HepG2 (cell line): Measurements from ENCODE around the gene LMNA. TPM values are rescaled to one million over a fixed set of nuclear protein-coding genes. Genes with fewer than 3 reads are reported as not detected.

Source experiments
- FLYWCH1 ChIP-seq: sonication (generic); formaldehyde crosslinking; IDR thresholded peaks from 2 replicates; pipeline ENCODE4 v1.8.1; 2023; ENCODE audit warnings: mild to moderate bottlenecking, missing genetic modification reagents
- GABPA ChIP-seq, 2 experiments: IDR thresholded peaks; 2 replicates each; pipeline ENCODE4 v1.6.1; 2011 to 2016; ENCODE audit warnings: low read depth in 2 of 2, low read length in 1 of 2, missing biosample characterization in 1 of 2, missing genetic modification characterization in 1 of 2
- MAFF ChIP-seq: IDR thresholded peaks from 2 replicates; pipeline ENCODE4 v1.6.1; 2011; ENCODE audit warnings: low read depth, low read length, improper control_type of control experiment
- MLXIP ChIP-seq: sonication (generic); formaldehyde crosslinking; IDR thresholded peaks from 2 replicates; pipeline ENCODE4 v1.9.0; 2021; ENCODE audit warnings: missing genetic modification reagents, borderline replicate concordance
- MYNN ChIP-seq: sonication (generic); formaldehyde crosslinking; IDR thresholded peaks from 2 replicates; pipeline ENCODE4 v1.4.0; 2020; ENCODE audit warnings: mild to moderate bottlenecking, low read depth, missing genetic modification reagents
- NFYB ChIP-seq: sonication (generic); formaldehyde crosslinking; IDR thresholded peaks from 2 replicates; pipeline ENCODE4 v1.4.0; 2020; ENCODE audit warnings: missing genetic modification reagents
- NRL ChIP-seq: sonication (generic); formaldehyde crosslinking; IDR thresholded peaks from 2 replicates; pipeline ENCODE4 v1.5.0; 2020; ENCODE audit warnings: missing genetic modification reagents, mild to moderate bottlenecking, moderate library complexity, borderline replicate concordance
- PHF5A ChIP-seq: IDR thresholded peaks from one replicate; pipeline ENCODE4 v1.6.1; 2018; ENCODE audit warnings: low read depth, missing genetic modification reagents; ENCODE audit not compliant: unreplicated experiment
- SAP130 ChIP-seq: IDR thresholded peaks from 2 replicates; pipeline ENCODE4 v1.6.1; 2016; ENCODE audit warnings: low read depth
- SP140L ChIP-seq: sonication (generic); formaldehyde crosslinking; IDR thresholded peaks from 2 replicates; pipeline ENCODE4 v1.4.0; 2020; ENCODE audit warnings: missing genetic modification reagents, borderline replicate concordance
- WIZ ChIP-seq: sonication (generic); formaldehyde crosslinking; IDR thresholded peaks from 2 replicates; pipeline ENCODE4 v1.5.1; 2020; ENCODE audit warnings: mild to moderate bottlenecking, missing genetic modification reagents
- ZFP36L2 ChIP-seq: sonication (generic); formaldehyde crosslinking; IDR thresholded peaks from 2 replicates; pipeline ENCODE4 v1.4.0; 2020; ENCODE audit warnings: missing genetic modification reagents
- ZNF121 ChIP-seq: sonication (generic); formaldehyde crosslinking; IDR thresholded peaks from 2 replicates; pipeline ENCODE4 v1.5.0; 2020; ENCODE audit warnings: mild to moderate bottlenecking, missing genetic modification reagents
- ZNF180 ChIP-seq: sonication (generic); formaldehyde crosslinking; IDR thresholded peaks from 2 replicates; pipeline ENCODE4 v1.4.0; 2020; ENCODE audit warnings: low read depth, missing genetic modification reagents, borderline replicate concordance
- ZNF335 ChIP-seq: sonication (generic); formaldehyde crosslinking; IDR thresholded peaks from 2 replicates; pipeline ENCODE4 v1.4.0; 2020; ENCODE audit warnings: missing genetic modification reagents
- ZNF572 ChIP-seq: sonication (generic); formaldehyde crosslinking; IDR thresholded peaks from 2 replicates; pipeline ENCODE4 v1.5.1; 2020; ENCODE audit warnings: mild to moderate bottlenecking, missing genetic modification reagents
- ZSCAN20 ChIP-seq: sonication (generic); formaldehyde crosslinking; IDR thresholded peaks from 2 replicates; pipeline ENCODE4 v1.4.0; 2020; ENCODE audit warnings: missing genetic modification reagents, mild to moderate bottlenecking, borderline replicate concordance
- ZSCAN21 ChIP-seq: sonication (generic); formaldehyde crosslinking; IDR thresholded peaks from 2 replicates; pipeline ENCODE4 v1.8.0; 2022; ENCODE audit warnings: mild to moderate bottlenecking, missing genetic modification reagents, moderate library complexity, borderline replicate concordance
- polyA plus RNA-seq, 8 experiments: library from polyadenylated mRNA; depleted of rRNA in 3 of 8; stranded (reverse) in 7 of 8; unstranded in 1 of 8; fragments of >200 nt; fragmentation: Illumina TruSeq in 4 of 8; extraction: Trizol in 4 of 8; gene quantifications; 2 replicates each; pipeline versions ENCODE4 v1.2.1 to v1.2.3, GENCODE V29; 2011 to 2016; ENCODE audit warnings: low read depth in 4 of 8, missing spikeins in 1 of 8, mixed read lengths in 1 of 8; ENCODE audit not compliant: insufficient read depth in 1 of 8
- total RNA-seq, 5 experiments: library from RNA; depleted of rRNA; stranded (reverse); fragments of >200 nt; fragmentation: Illumina TruSeq; extraction: Trizol; gene quantifications; 2 replicates each; pipeline ENCODE4 v1.2.3, GENCODE V29; 2016; ENCODE audit warnings: low read depth in 1 of 5
- TF ChIP-seq, protein P1 (sequence below): IDR thresholded peaks from 2 replicates; pipeline ENCODE4 v1.6.1; 2016; ENCODE audit warnings: low read depth, control low read depth
- TF ChIP-seq, protein P2 (sequence below), 2 experiments: sonication (generic) in 1 of 2; formaldehyde crosslinking in 1 of 2; IDR thresholded peaks; 2 replicates each; pipeline versions ENCODE4 v1.4.0 to v1.6.1; 2016 to 2020; ENCODE audit warnings: borderline replicate concordance in 1 of 2, low read depth in 1 of 2, mild to moderate bottlenecking in 1 of 2, missing genetic modification reagents in 1 of 2

Gene LMNA
- total and polyA plus RNA-seq, 2 of the 13 experiments (the other 11 are each of a cell fraction or from before 2014, with no cell fraction given) = 107 to 225 TPM

- TF ChIP-seq ZNF121 (CRISPR knock-in tag) = no peak
- TF ChIP-seq MLXIP (CRISPR knock-in tag) = no peak
- TF ChIP-seq SP140L (CRISPR knock-in tag) = no peak
- TF ChIP-seq NFYB (CRISPR knock-in tag) = no peak
- no peak for TF ChIP-seq WIZ
- no peak for TF ChIP-seq ZFP36L2
- TF ChIP-seq, protein P1, sequence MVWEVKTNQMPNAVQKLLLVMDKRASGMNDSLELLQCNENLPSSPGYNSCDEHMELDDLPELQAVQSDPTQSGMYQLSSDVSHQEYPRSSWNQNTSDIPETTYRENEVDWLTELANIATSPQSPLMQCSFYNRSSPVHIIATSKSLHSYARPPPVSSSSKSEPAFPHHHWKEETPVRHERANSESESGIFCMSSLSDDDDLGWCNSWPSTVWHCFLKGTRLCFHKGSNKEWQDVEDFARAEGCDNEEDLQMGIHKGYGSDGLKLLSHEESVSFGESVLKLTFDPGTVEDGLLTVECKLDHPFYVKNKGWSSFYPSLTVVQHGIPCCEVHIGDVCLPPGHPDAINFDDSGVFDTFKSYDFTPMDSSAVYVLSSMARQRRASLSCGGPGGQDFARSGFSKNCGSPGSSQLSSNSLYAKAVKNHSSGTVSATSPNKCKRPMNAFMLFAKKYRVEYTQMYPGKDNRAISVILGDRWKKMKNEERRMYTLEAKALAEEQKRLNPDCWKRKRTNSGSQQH (CRISPR knock-in tag) = no peak
- no peak for TF ChIP-seq PHF5A (CRISPR knock-in tag)
- TF ChIP-seq, protein P2, sequence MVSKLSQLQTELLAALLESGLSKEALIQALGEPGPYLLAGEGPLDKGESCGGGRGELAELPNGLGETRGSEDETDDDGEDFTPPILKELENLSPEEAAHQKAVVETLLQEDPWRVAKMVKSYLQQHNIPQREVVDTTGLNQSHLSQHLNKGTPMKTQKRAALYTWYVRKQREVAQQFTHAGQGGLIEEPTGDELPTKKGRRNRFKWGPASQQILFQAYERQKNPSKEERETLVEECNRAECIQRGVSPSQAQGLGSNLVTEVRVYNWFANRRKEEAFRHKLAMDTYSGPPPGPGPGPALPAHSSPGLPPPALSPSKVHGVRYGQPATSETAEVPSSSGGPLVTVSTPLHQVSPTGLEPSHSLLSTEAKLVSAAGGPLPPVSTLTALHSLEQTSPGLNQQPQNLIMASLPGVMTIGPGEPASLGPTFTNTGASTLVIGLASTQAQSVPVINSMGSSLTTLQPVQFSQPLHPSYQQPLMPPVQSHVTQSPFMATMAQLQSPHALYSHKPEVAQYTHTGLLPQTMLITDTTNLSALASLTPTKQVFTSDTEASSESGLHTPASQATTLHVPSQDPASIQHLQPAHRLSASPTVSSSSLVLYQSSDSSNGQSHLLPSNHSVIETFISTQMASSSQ (IDR thresholded peaks at IDR 0.05; ENCODE audit: low read depth) = 0 out of 2 replicates have a peak, but pooled peaks have one; percentile 17
- TF ChIP-seq, protein P2 (CRISPR knock-in tag; IDR thresholded peaks at IDR 0.05; ENCODE audit: borderline replicate concordance) = peak; percentile 72; the same call in 1 of the 2 replicates
- TF ChIP-seq FLYWCH1 (CRISPR knock-in tag) = no peak
- peak; percentile 93 for TF ChIP-seq SAP130 (CRISPR knock-in tag)
- no peak for TF ChIP-seq ZSCAN20 (CRISPR knock-in tag)
- 0 out of 2 replicates have a peak, but pooled peaks have one; percentile 1 for TF ChIP-seq MAFF
- no peak for TF ChIP-seq ZNF572 (CRISPR knock-in tag)
- no peak for TF ChIP-seq GABPA (IDR thresholded peaks at IDR 0.05; ENCODE audit: low read depth, low read length)
- TF ChIP-seq GABPA (CRISPR knock-in tag; IDR thresholded peaks at IDR 0.05; ENCODE audit: low read depth) = peak; percentile 27; the same call in 1 of the 2 replicates
- TF ChIP-seq ZSCAN21 = no peak; the same call in 1 of the 2 replicates
- no peak for TF ChIP-seq ZNF180 (CRISPR knock-in tag)
- TF ChIP-seq ZNF335 = 0 out of 2 replicates have a peak, but pooled peaks have one; percentile 46
- TF ChIP-seq NRL (CRISPR knock-in tag) = no peak
- TF ChIP-seq MYNN = no peak
Observed at GRCh38 chr1:156123356-156124196, 9.1 kb downstream of the LMNA start (continued).
